GM21619 (cell line): ENCODE data around the gene CRELD2.

Source experiments
- ATAC-seq: cut with Tn5 transposase; IDR thresholded peaks from one replicate; pipeline ENCODE4 v1.9.1; 2021; ENCODE audit not compliant: unreplicated experiment

CRELD2 gene

DNA sequence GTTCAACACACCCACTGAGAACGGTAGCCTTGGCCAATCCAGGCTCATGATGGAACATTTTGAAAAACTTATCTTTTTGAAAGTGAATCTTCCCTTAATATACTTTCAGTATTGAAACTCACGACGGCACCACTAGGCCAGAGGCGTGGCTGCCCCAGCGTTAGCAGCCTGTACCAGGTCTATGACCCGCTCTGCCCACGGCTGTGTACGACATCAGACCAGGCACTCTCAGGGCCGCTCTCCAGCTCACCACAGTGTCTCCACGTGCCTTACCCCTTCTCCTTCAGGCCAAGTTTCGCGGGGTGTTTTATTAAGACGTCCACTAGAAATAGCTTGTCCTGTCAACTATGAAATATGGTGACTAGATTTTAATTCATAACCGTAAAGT, 31.4 kb upstream of the CRELD2 start:
- ATAC-seq, result no peak

DNA sequence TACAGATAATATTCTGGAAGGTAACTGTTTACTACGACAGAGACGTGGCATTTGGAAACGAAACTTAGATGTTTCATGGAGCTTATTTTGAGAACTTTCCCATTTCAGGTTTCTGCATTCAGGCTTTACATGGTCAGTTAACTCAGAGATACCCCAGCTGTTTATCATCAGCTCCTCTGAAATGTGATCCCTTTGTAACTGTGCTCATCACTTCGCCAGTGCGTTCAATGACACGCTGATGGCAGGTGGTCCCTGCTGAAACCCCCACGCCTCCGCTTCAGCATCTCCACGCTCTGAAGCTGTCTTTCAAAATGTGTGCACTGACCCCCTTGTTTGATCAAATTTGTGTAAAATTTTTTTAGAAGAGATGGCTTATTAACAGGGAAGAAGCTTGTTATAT, 30.7 kb upstream of the CRELD2 start:
- no peak for ATAC-seq

GRCh38 chr22:49889071-49889470, 29.4 kb upstream of the CRELD2 start:
- no peak for ATAC-seq

DNA sequence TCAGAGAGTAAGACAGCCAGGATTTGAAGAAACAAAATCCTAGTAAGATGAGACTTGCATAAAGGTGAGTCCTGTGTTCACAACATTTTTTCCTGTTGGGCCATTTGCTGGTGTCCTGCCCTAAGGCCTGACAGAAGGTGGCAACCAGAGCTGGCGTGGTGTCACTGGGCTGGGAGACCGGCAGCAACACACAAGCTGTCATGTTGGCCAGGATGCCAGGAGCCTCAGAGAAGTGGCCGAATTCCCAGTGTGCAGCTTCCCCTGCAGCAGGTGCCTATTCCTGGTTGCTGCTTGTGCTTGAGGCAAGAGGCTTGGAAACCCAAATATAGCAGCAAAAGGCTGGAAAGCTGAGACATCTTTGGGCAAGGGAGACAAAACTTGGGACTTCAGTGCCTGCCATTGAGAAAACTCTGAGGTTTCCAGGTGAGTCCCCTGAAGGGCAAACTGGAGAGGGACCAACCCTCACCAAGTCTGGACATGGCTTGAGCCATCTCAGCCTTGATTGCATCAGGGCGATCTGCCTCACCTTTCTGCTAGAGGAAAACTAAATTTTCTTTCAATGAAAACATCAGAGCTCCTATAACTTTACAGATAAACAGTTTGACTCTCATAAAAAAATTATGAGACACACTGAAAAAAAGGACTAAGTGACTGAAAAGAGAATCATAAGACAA, 26.1 kb upstream of the CRELD2 start:
- no peak for ATAC-seq

DNA sequence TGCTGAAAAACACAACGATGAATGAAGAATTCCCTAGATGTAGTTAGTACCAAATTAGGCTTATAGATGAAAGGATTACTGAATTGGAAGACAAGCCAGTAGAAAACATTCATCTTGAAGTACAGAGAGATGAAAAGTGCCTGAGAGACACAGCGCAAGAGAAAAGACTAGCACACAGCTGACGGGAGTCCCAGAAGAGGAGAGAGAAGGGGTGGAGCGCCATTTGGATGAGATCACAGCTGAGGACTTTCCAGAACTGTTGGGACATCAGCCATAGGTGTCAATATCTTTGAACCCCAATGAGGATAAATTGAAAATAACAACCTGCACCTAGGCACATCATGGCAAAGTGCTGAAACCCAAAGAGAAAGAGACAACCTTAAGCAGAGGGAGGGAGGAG, 25.4 kb upstream of the CRELD2 start:
- no peak for ATAC-seq

GRCh38 chr22:49894322-49895054, 23.9 kb upstream of the CRELD2 start:
- no peak for ATAC-seq

- ATAC-seq, result no peak
Observed at GRCh38 chr22:49896201-49896600, 22.2 kb upstream of the CRELD2 start.

- no peak for ATAC-seq
Observed at GRCh38 chr22:49897015-49897684, 21.3 kb upstream of the CRELD2 start.

GRCh38 chr22:49899530-49899929, 18.9 kb upstream of the CRELD2 start:
- ATAC-seq, result no peak

DNA sequence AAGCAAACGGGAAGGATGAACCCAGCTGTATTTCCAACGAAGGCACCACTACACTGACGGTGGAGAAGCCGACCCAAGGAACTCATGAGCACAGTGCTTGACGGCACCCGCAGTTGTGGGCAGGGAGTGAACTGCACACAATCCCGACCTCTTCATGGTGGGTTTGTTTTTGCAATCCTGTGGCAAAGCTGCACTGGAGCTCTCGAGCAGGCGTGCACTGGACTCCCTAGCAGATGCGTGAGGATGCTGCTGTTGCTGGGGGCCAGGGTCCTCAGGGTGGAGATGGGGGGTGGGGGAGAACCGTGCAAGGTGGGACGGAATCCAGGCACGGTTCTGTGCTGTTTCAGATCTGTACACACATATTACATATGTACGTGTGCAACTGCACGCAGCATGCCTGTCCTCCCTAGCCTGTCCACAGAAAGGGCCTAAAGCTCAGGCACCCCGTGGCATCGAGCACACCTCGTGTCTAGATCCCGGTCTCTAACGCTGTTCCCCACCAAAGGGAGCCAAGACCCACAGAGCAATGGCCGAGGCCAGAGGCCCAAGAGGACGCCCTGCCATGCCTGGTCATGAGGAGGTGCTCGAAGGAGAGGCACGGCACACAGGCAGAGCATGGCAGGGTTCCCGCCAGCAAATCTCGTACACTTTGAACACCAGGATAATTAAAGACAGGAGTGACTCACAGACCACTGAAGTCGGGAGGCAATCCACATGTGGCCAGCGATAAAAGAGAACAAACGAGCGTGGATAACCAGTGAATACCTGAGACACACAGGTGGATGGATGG, 17.8 kb upstream of the CRELD2 start:
- no peak for ATAC-seq

DNA sequence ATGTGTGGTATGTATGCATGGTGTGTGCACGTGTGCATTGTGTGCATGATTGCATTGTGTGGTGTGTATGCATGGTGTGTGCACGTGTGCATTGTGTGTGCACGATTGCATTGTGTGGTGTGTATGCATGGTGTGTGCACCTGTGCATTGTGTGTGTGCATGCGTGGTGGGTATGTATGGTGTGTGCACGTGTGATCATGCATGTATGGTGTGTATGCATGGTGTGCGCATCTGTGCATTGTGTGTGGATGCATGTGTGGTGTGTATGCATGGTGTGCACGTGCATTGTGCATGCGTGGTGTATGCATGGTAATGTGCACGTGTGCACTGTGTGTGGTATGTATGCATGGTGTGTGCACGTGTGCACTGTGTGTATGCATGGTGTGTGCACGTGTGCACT, 17.0 kb upstream of the CRELD2 start:
- ATAC-seq, result no peak

DNA sequence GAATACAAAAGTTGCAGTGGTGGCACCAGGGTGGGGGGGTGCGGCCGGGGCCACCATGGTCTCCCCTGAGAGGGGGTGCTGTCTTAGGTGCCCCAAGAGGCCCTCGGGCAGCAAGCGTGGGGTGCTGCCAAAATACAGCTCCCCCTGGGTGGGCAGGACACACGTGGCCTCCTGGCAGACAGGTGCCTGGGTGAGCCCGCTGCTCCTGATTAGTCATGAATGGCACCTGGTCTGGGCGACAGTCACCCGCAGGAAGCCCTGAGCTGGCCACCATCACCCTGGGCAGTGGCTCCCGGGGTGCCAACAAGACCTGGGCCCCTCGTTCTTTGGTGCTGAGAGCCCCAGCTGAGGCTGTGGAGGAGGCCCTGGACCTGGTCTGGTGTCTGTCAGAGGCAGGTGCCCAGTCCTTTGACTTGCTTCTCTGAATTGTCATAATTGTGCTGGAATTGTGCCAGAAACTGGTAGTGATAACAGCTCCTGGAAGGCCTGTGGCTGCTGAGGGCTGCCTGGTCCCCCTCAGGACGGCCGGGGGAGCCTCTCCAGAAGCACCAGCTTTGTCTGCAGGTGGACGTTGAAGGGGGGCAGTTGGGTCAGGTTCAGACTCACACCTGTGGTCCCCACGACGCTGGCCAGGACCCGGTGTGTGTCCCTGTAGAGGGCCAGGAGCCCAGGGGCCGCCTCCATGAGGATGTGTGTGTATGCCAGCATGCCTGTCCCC, 15.0 kb upstream of the CRELD2 start:
- ATAC-seq, result no peak

- no peak for ATAC-seq
Observed at GRCh38 chr22:49904040-49904369, 14.4 kb upstream of the CRELD2 start.

DNA sequence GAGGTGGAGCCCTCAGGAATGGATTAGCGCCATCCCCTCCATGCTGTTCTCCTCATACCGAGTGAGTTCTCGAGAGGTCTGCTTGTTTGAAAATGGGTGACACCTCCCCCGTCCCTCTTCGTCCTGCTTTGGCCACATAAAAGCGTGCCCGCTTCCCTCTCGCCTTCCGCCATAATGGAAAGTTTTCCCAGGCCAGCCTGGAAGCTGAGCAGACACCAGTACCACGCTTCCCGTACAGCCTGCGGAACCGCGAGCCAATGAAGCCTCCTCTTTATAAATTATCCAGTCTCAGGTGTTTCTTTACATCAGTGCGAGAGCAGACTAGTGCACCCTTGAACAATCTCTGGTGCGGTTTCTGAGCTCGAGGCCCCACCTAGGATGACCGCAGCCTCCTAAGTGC, 13.0 kb upstream of the CRELD2 start:
- no peak for ATAC-seq

GRCh38 chr22:49906071-49906798, 12.2 kb upstream of the CRELD2 start:
- ATAC-seq, result no peak

GRCh38 chr22:49906799-49907290, 11.6 kb upstream of the CRELD2 start:
- ATAC-seq, result no peak

DNA sequence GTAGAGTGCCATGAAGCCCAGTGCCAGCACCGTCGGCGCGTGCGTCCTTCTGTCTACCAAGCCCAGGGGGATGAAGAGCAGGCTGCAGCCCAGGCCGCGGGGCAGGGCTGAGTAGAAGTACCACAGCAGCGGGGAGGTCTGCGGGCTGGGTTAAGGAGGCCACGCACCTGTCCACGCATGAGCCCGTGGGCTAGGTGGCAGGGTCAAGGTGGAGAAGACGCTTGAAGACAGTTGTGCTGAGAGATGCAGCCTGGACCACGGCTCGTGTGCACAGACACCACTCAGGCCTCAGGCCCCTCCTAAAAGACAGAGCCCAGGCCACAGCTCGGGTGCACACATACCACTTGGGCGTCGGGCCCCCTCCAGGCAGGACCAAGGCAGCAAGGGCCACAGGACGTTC, 10.6 kb upstream of the CRELD2 start:
- ATAC-seq, result no peak

- ATAC-seq, result no peak
Observed at GRCh38 chr22:49909476-49910205, 8.8 kb upstream of the CRELD2 start.
